Hepatocyte (in vitro differentiated cells): ENCODE data around the gene TMEM108.

ENCODE experiments used
- CTCF ChIP-seq: fragments of 200-600 bp; sonication (generic); IDR thresholded peaks from 2 replicates; pipeline ENCODE4 v1.5.1; 2016; ENCODE audit warnings: antibody characterized with exemption, mild to moderate bottlenecking; ENCODE audit not compliant: poor library complexity
- EZH2 ChIP-seq: fragments of 200-600 bp; sonication (generic); IDR thresholded peaks from 2 replicates; pipeline ENCODE4 v1.6.1; 2016; ENCODE audit warnings: antibody characterized with exemption, mild to moderate bottlenecking, borderline replicate concordance
- EZH2phosphoT487 ChIP-seq: fragments of 200-600 bp; sonication (generic); IDR thresholded peaks from one replicate; pipeline ENCODE4 v1.6.1; 2018; ENCODE audit warnings: antibody characterized with exemption, mild to moderate bottlenecking, low read depth, moderate library complexity; ENCODE audit not compliant: unreplicated experiment, severe bottlenecking

GRCh38 chr3:133269393-133269792, 231.2 kb downstream of the TMEM108 start:
- TF ChIP-seq EZH2phosphoT487: no peak
- TF ChIP-seq CTCF: no peak
- TF ChIP-seq EZH2: no peak
